Esophagus mucosa (tissue), 1 donor: Measurements from ENCODE around the gene SPATA16. TPM values are rescaled to one million over a fixed set of nuclear protein-coding genes. Genes with fewer than 3 reads are reported as not detected.
"Not testable (repeated sequence)": the region's sequence is repeated elsewhere in the genome, so short reads cannot be mapped to it uniquely, and the experiment has no call there.

Experiments
- ATAC-seq: fragments of 200-7000 bp; cut with Tn5 transposase; one replicate; pipeline ENCODE4 v1.9.1; 2020
- total RNA-seq: library from RNA; stranded (reverse); gene quantifications from one replicate; pipeline ENCODE4 v1.2.4, GENCODE V29; 2023
- donor health status: DM: yes; HTN: yes; CAD: no.

The SPATA16 gene
- not detected for total RNA-seq

DNA sequence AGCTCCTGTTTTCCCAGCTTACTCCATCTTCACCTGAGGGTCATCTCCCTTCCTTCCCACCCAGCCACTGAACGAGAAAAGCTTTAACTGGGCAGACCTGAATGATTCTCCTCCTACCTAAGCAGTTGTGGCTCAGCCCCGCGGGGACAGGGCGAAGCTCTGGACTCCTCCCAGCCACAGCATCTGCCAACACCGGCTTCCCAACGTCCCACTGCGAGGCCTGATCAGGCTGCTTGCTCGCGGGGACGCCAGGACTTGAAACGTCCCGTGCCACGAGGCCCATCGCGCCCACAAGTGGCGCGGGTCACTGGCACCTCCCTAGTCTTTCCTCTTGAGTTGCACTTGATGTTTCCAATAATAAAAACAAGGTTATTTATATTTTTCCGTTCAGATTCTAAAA is at the start of gene SPATA16:
Gene SPATA16, minus strand, starts transcription at position 250 of the 400 bp plus-strand sequence. CDS start 23,504 bp downstream, outside the sequence.
- ATAC-seq, result no peak

GRCh38 chr3:173183022-173183421 is 42.0 kb upstream of the SPATA16 start:
- not testable (repeated sequence) for ATAC-seq

GRCh38 chr3:173173652-173174051 is 32.6 kb upstream of the SPATA16 start:
- no peak for ATAC-seq

DNA sequence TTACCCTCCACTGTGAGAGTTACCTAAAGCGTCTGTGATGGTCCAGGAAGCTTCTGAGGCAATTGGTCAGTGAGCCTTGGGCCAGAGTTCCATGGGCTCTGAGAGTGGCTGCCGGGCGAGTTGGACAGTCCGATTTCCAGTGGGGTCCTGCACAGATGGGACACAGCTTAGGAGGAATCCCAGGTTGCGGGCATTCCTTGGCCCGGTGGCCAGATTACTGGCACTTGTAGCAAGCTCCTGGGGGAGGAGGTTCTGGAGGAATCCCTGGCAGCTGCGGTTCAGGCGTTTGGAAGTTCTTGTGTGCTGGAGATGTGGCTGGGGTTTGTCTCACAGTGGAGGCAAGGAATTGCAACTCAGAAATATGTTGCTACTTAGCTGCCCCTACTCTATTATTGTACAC is 18.1 kb upstream of the SPATA16 start:
- ATAC-seq, result not testable (repeated sequence)

GRCh38 chr3:173156533-173156932 is 15.5 kb upstream of the SPATA16 start:
- ATAC-seq, result not testable (repeated sequence)

- no peak for ATAC-seq
Measured at GRCh38 chr3:173153631-173154030, 12.6 kb upstream of the SPATA16 start.

- no peak for ATAC-seq
Measured at GRCh38 chr3:173139420-173139819, 1.6 kb downstream of the SPATA16 start.

- no peak for ATAC-seq
Measured at GRCh38 chr3:173138026-173138425, 3.0 kb downstream of the SPATA16 start.

- ATAC-seq, result no peak
Measured at GRCh38 chr3:173135059-173135458, 6.0 kb downstream of the SPATA16 start.

DNA sequence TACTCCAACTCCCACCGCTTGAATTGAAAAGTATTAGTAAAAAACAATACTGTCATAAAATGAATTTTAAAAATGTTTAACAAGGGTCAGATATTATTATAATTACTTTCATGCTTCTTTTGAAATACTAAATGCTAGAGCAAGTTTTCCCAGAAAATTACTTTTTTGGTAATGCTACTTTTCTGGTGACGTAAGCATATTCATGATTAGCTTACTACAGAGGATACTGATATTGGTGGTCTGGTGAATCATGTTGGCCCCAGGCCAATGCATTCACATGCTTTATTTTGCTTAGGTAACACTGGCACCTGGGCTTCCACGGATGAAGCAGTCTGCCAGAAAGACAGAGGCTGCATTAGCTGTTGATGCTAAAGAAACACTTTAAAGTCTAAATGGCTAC is 12.4 kb downstream of the SPATA16 start:
- ATAC-seq, result no peak

- no peak for ATAC-seq
Measured at GRCh38 chr3:173111321-173111720, 29.7 kb downstream of the SPATA16 start.

GRCh38 chr3:173109143-173109542 is 31.9 kb downstream of the SPATA16 start:
- ATAC-seq, result no peak

GRCh38 chr3:173103469-173103868 is 37.6 kb downstream of the SPATA16 start:
- no peak for ATAC-seq

GRCh38 chr3:173098959-173099358 is 42.1 kb downstream of the SPATA16 start:
- ATAC-seq, result no peak

DNA sequence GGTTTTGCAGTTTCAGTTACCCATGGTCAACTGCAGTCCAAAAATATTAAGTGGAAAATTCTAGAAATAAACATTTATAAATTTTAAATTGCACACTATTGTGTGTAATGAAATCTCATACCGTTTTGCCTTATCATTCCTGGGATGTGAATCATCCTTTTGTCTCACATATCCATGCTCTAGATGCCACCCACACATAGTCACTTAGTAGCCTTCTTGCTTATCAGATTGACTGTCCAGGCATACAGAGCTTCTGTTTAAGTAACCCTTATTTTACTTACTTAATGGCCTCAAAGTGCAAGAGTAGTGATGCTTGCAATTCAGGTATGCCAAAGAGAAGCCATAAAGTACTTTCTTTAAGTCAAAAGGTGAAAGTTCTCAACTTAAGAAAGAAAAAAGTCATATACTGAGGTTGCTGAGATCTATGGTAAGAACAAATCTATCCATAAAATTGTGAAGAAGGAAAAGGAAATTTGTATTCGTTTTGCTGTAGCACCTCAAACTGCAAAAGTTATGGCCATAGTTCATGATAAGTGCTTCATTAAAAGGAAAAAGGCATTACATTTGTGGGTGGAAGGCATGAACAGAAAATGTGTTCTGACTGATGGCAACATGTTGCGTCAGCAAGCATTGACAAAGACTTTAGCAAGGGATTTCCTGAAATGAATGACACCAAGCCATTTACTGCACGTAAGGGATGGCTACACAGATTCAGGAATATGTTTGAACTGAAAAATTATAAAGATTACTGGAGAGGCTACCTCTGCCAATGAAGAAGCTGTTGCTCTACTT is 43.8 kb downstream of the SPATA16 start:
- no peak for ATAC-seq

GRCh38 chr3:173096140-173096539 is 44.9 kb downstream of the SPATA16 start:
- ATAC-seq, result no peak

GRCh38 chr3:173092038-173092437 is 49.0 kb downstream of the SPATA16 start:
- ATAC-seq, result no peak

GRCh38 chr3:173090492-173090891 is 50.5 kb downstream of the SPATA16 start:
- ATAC-seq, result no peak

GRCh38 chr3:173089283-173089682 is 51.8 kb downstream of the SPATA16 start:
- ATAC-seq, result no peak

DNA sequence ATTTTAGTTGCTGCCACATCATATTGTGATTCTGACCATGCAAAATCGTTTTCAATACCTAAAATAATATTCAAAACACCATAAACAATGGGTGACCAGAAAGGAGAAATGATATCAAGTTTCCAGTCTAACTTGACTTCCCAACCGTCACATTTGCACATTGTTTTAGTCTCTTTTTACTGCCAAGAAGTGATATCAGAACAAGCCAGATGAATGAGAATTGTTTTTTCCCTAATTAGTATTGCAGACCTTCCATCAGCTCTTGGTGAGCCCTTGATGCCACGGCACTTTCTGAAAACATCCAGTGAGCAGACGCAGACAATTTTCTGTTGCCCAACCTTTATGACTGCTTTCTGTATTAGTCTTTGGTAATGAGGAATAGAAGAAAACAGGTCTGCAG is 62.5 kb downstream of the SPATA16 start:
- ATAC-seq, result no peak

GRCh38 chr3:173066044-173067004 is 74.7 kb downstream of the SPATA16 start:
- no peak for ATAC-seq

- ATAC-seq, result no peak
Measured at GRCh38 chr3:173065543-173065981, 75.5 kb downstream of the SPATA16 start.

- no peak for ATAC-seq
Measured at GRCh38 chr3:173064631-173065030, 76.4 kb downstream of the SPATA16 start.
